Measurements from ENCODE around the gene PKP3.
"Not testable (repeated sequence)": the region's sequence is repeated elsewhere in the genome, so short reads cannot be mapped to it uniquely, and the experiment has no call there.

The PKP3 gene

DNA sequence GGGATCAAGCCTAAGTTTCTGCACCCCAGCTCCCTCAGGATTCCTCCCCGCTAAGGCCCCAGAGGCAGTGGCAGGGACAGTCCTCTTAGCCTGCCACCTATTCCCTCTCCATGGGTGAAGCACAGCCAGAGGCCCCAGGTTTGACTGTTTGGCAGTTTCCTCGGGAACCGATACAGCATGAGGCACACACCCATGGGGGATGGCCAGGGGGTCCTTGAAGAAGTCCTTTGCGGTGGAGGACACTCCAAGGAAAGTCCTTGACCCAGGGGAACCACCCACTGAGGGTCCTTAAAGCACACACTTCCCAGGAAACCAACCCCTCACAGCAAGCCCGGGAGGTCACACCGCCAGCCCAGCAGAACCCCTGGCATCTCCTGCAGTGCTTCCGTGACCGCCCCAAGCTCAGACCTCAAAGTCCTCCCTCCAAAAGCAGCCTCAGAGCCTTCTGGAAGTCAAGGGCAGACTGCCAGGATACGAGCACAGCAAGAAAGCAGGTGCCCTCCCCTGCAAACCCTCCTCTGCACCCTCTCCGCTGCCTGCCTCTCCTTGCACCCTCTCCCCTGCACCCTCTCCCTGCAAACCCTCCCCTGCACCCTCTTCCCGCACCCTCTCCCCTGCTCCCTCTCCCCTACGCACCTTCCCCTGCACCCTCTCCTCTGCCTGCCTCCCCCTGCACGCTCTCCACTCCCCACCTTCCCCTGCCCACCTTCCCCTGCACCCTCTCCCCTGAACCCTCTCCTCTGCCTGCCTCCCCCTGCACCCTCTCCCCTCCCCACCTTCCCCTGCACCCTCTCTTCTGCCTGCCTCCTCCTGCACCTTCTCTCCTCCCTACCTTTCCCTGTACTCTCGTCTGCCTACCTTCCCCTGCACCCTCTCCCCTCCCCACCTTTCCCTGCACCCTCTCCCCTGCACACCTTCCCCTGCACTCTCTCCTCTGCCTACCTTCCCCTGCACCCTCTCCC lies 19.4 kb downstream of the PKP3 start:
- no peak for DNase-seq

DNA sequence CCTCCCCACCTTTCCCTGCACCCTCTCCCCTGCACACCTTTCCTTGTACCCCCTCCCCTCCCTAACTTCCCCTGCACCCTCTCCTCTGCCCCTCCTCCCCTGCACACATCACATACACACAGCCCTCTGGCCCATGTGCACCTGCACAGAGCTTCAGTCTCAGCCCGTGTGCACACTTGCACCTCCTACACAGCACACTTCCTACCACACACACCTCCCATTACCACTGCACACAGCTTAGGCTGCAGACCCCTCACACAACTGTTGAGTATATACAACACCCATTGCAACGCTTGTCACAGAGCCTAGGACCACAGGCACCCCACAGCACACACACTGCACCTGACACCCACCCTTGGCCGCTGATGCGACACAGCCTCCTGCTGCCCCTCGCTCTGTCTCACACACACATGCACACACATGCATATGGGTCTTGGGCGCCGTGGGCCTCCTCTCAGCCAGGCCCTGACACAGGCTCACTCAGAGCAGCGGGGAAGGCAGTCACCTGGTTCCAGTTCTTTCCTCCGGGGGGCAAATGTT lies 20.4 kb downstream of the PKP3 start:
- DNase-seq = no peak

DNA sequence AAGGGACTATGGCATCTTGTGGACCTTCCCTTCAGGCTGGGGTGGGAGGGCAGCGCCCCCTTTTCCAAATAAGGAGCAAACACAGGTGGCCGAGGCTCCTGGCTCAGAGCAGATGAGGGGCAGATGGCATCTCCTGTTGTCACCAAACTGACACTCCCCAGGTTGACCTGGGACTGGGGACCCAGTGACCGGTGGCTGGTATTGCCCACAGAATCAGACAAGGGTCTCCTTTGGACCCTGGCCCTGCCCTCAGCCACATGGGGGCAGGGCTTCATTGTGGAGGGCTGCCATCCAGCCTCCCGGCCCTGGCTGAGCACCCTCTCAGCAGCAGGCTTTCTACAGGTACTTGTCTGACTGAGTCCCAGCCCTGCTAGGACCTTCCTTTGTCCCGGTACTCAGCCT lies 21.6 kb downstream of the PKP3 start:
- DNase-seq = no peak

DNA sequence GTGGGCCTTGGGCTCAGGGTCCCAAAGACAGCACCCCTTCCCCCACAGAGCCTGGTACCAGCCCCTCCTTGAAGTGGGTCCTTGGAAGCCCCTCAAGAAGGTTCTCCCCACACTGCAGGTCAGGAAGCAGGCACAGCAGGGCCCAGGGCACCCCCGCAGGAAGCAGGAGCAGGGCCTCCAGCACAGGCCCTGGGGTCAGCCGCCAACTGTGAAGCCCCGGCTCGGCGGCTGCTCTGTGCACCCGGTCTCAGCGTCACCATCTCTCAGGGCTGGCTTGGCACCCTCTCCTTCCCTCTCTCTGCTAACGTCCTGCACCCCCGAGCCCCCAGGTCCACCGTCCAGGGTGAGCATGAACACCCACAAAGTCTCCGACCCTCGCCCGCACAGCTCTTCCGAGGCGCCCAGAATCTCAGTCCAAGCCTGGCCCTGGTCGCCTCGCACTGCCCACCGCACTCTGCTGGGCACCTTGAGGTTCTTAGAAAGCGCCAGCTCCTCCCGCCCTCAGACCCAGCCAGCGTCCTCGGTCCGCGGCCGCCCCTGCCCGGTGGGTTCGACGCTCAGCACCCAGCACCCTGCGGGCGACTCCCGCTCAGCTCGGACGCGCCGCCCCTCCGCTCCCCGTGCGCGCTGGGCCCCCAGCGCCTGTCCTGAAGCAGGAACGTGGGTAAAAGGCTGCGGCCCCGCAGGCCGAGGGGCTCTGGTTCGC lies 22.2 kb downstream of the PKP3 start:
- no peak for DNase-seq

DNA sequence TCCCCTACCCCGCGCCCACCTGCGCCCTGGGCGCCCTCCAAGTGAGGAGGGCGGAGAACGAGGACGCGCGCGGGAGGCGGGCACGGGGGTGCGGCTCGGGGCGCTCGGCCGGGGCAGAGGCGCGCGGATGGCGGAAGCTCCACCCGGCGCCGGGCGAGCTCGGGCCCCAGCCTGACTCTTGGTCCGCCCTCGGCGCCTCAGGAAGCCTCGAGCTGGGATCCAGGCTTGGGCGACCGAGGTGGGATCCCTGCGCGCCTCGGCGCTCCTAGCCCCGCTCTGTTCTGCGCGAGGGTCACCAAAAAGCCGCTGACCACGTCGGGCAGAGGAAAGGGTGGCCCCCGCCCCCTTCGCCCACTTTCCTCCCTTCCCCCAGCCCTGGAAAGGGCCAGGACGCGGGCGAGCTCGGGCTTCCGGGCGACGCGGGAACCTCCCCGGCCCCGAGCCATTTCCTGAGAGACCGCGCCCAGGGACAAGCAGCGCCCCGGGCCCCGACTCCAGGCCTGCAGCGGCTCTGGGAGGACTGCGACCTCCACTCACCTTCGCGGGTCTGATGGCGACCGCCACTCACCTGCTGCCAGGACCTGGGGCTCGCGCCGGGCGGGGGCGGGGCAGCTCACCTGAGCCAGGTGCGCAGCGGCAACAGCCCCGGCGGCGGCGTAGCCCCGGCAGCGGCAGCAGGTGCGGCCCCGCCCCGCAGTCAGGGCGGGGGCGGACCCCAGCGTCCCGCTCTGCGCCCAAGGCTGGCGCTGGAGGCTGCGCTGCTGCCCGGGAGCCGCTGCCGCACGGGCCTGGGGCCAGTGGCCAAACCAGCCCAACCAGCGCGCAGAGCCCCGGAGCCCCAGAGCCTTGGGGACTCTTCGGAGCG lies 23.0 kb downstream of the PKP3 start:
- DNase-seq = no peak

DNA sequence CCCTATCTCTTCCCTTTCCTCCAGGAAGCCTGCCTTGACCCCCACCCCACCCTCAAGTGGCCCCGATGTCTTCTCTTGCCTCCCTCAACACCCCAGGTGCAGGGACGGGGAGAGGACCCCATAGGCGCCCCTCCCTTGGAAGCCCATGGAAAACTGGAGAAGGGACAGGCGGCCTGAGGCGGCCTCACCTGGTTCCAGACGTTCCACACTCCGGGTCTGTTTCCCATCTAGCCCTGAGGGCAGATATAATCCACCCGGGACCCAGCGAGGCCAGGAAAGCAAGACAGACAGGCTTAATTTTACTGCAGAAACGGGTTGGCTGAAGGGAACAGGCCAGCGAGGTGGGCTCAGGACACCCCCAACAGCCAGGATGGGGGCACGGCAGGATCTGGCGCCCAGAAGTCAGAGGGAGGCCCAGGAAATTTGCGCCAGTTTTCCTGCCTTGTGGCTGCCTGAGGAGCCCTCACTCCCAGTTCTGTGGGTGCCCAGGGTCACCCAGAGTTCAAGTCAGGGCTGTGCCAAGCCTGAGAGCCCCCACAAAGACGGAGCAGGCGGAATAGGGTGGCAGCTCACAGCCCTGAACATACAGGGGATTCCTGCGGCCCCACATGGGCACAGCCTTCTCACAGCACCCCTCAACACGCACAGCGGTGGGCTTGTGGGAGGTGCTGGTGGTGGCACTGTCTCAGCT lies 23.8 kb downstream of the PKP3 start:
- no peak for DNase-seq

DNA sequence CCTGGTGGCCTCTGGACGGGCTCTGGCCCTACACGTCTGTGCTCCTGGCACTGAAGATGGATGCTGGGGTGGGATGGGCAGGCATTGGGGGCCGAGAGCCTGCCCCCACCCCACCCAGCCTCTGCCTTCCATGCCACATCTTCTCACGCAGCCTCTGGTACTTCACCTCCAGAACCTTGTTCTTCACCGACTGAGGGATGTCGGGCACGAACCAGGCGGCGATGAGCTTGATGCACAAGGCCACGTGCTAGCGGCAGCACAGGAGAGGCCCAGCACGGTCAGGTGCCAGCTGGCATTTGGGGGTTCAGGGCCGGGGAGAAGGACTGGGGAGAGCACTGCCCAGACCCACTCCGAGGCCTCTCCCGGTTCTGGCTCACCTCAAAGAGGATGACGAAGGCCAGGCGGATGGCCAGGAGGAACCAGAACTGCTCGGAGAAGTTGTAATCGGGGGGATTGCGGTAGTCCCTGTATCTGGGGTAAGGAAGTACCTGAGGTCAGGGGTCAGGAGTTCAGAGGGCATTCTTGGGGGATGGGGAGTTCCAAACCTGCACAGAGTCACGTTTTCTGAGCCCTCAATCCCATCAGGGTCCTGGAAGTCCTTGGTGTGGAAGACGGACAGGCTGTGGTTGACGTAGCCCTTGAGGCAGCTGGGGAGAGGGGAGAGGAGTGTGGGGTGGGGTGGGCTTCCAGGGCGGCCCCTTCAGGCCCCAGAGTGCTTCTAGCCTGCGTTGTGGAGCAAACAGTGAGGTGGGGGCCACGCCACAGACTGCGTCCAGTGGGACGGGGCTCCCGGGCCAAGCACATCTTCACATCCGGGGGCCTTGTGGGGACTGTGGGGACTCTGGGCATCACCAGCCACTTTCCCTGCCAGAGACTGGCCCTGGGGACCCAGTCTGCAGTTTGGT lies 24.6 kb downstream of the PKP3 start:
- DNase-seq = no peak

DNA sequence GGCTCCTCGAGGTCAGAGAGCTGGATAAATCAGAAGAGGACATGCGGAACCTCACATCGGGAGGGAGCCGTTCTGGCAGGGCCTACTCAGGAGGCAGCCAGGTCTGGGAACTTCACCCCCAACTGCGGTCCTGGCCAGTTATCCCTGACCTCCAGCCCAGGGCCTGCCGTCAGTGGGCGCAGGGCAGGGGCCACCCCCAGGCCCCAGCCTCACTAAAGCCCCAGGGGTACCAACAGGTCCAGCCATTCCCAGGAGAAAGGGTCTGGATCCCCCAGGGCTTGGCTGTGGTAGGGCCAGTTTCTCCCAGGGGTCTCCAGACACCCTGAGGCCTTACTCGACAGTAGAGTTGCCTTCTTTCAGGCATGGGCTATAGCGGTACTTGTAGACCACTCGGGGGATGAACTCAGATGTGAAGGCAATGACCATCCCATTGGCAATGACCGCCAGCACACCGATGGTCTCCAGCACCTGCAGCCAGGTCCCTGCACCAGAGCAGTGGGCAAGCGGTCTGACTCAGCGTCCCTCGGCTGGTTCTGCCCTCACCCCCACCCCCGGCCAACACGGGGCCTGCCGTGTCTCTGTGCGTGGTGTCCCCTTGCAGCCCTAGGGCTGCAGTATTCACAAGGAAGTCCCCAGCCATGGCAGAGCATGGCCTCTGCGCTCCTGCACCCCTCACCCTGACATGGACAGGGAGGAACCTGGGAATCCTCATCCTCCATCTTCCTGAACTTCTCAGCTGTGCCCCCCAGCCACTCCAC lies 25.4 kb downstream of the PKP3 start:
- DNase-seq = no peak

DNA sequence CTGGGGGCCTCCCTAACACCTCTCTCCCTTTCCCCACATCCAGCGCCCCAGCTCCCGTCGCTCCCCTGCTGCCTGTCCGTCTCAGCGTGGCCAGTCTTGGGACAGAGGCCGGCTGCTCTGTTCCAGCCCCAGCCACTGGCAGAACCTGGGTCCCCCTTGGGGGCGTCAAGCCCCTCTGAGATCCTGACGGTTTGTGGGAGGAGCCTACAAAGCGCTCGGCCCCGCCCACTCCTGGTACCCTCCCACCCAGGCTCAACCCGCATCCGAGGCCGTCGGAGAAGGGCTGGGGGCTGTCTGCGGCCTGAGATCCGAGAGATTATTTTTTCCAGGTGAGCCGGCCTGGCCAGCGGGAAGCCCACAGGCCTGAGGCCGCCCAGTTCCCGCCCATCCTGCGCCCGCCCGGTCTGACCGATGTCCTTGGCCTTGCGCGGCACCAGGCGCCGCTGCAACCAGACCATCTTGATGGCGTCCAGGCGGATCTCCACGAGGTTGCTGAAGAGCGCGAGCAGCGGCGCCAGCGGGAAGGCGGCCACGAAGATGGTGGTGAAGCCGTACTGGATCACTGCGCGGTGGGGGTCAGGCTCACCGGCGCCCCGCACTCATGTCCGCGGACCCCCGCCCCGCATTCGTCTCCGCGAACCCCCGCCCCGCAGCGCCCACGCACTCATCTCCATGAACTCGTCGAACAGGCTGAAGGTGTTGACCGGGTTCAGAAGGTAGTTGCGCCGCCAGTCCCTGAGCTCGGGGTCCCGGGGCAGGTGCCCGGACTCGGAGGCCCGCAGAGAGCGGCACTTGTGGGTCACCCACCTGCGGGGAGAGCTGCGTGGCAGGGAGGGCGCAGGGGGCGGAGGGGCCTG lies 26.3 kb downstream of the PKP3 start:
- peak; percentile 48 for DNase-seq

DNA sequence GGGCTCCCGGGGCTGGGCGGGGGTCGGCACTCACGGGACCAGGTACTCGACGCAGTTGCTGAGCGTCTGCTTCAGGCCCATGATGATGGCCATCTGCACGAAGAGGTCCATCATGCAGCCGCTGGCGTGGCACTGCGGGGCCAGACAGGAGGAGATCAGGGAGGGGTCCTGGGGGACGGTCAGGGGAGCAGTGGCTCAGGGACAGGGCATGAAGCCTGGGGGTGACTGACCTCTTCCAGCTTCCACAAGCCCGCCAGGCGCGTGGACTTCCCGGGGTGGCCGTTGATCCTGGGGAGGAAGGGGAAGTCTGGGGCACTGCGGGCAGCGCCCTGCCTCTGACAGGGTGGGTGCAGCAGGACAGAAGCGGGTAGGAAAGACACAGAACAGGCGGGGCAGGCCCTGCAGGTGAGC lies 26.9 kb downstream of the PKP3 start:
- DNase-seq = peak; percentile 48

DNA sequence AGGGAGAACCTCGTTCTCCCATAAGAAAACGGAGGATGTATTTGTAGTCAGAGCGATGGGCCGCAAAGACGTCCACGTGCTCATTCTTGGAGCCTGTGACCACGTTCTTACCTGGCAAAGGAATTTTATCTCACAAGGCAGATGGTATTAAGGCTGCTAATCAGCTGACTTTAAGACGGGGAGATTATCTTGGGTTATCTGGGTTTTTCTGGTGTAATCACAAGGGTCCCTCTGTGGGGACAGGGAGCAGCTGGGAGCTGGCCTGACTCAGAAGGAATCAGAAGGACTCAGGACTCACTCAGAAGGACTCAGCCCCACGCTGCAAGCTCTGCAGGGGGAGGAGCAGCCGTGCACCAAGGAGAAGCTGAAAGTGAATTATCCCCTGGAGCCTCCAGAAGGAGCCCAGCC lies 28.2 kb downstream of the PKP3 start:
- no peak for DNase-seq

DNA sequence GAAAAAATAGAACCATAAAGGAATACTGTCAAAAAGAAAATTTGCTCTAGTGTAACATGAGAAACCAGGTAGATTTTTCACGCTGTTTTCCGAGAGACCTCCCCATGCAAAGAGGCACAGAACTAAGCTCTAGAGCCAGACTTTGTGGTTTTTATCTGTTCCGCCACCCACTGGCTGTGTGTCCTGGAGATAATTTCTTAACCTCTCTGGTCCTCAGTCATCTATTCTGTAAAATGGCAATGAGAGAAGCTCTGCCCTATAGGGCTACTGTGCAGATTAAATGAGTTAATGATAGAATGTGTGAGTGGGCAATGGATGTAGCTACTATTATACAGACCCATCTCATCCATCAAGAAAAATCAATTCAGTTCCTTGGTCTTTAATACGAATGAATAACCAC lies 30.2 kb downstream of the PKP3 start:
- DNase-seq = no peak

DNA sequence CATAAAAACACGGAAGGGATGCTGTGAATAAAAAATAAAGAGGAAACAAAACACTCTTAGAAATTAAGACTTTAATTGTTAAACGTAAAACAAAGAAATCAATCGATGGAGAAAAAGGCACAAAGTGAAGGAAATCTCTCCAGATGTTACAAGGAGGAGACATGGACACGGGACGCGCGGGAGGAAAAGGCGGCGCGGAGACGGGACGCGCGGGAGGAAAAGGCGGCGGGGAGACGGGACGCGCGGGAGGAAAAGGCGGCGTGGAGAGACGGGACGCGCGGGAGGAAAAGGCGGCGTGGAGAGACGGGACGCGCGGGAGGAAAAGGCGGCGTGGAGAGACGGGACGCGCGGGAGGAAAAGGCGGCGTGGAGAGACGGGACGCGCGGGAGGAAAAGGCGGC lies 30.8 kb downstream of the PKP3 start:
- not testable (repeated sequence) for DNase-seq

DNA sequence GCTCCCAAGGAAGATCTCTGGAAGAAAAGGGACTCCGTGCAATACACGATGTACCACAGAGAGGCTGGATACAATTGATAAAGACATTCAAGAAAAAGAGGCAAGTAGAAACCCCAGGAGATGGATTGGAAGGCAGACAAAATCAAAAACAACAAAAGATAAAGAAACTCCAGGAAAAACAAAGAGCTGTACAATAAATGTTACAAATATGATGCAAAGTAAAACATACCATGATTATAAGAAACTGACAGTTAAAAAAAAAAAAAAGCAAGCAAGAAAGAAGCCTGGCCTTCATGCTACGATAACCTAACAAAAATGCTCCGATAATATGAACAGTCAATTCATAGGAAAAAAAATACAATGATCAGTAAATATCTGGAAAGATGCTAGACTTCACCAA lies 31.3 kb downstream of the PKP3 start:
- DNase-seq = no peak

DNA sequence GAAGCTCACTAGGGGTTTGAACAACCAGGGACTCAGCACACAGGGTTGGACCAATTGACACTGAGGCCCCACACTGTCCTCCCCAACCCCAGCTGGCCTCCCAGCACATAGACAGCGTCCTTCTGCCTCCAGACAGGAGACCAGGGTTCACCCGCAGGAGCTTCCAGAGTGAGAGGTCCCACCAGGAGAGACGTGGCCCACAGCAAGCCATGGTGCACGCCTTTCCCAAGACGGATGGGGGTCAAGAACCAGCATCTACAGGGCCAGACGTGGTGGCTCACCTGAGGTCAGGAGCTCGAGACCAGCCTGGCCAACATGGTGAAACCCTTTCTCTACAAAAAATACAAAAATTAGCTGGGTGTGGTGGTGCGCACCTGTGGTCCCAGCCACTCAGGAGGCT lies 32.8 kb downstream of the PKP3 start:
- DNase-seq = no peak

DNA sequence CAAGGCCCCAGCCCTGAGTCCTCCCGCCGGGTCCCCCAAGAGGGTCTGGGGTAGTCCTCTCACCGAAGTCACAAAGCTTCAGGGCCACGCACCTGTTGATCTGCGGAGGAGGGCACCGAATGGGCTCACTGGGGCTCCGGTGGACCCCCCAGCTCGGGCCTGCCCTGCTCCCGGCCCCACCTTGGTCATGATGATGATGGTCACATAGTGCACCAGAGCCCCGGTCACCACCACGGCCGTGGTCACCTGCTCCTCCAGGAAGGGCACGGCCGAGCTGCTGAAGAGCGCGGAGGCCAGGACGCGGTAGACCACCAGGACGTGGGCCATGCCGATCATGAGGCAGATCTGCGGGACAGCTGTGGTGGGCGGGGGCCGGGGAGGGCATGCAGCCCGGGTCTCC lies 34.3 kb downstream of the PKP3 start:
- no peak for DNase-seq

DNA sequence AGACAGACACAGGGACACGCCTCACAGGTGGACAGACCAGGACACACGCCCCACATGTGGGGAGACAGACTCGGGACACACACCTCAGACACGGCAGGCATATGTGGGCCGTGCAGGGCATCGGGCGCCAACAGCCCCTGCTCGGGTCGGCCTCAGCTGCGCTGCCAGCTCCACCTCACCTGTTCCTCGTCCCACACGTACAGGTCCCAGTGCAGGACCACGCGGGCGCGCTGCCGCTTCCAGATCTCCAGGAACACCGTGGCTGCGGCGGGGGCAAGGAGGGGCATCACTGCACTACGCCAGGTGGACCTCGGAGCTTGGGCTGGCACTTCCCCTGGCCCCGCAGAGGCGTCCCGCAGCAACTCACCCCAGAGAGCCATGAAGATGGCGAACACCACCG lies 35.4 kb downstream of the PKP3 start:
- DNase-seq = no peak

DNA sequence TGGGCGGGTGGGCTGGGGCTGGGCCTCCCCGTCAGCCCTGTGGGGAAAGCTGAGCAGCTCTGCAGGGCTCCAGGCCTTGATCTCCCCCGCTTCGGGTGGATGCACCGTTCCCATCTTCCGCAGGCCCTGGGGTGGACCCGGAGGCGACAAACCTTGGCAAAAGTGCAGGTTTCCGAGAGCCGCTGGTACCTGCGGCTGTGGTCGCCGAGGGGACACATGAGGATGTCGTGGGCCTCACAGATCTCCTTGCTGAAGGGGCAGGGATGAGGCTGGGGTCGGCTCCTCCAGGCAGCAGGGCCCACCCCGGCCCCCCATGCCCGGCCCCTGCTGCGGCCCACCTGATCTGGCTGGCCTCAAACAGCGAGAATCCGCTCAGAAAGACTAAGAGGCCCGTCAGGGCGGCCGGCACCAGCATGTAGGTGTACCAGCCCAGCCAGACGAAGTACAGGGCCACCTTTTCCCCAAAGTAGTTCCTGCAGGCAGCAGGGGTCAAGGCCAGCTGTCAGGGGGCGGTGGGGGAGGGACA lies 36.0 kb downstream of the PKP3 start:
- no peak for DNase-seq

DNA sequence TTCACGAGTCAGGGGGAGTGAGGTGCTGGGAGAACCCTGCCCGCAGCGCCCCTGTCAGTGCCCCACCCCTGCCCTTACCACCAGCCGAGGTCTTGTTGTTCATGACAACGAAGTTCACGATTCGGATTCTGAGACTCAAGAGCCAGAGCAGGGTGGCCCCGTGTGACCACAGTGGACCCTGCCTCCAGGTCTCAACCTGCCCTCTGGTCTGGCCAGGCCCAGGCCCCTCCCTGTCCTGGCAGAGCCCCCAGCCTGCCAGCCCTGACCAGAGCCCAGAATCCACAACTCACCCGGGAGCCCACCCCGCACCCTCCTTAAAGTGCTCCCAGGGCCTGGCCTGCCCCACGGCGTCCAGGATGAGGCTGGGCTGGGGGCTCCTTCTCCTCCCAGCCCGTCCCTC lies 37.9 kb downstream of the PKP3 start:
- DNase-seq = no peak
